Osteocyte (in vitro differentiated cells): Measurements from ENCODE around the gene NME4. TPM values are rescaled to one million over a fixed set of nuclear protein-coding genes. Genes with fewer than 3 reads are reported as not detected.
A peak's percentile ranks its signal among the peaks of the same experiment; 100 is the strongest.

Experiments
- DNase-seq: peaks from one replicate; pipeline ENCODE4 v3.0.0; 2021; ENCODE audit warnings: mixed read lengths; ENCODE audit not compliant: unreplicated experiment; ENCODE audit errors: extremely low spot score
- H3K27ac Mint-ChIP-seq: one replicate; pipeline ENCODE4 v1.8.0; 2021; ENCODE audit warnings: mild to moderate bottlenecking, mixed read lengths; ENCODE audit not compliant: unreplicated experiment
- H3K27me3 Mint-ChIP-seq: one replicate; pipeline ENCODE4 v1.8.0; 2021; ENCODE audit warnings: mixed read lengths; ENCODE audit not compliant: unreplicated experiment
- H3K36me3 Mint-ChIP-seq: one replicate; pipeline ENCODE4 v1.8.0; 2021; ENCODE audit warnings: mixed read lengths; ENCODE audit not compliant: unreplicated experiment
- H3K4me1 Mint-ChIP-seq: one replicate; pipeline ENCODE4 v1.8.0; 2021; ENCODE audit warnings: mixed read lengths; ENCODE audit not compliant: unreplicated experiment
- H3K4me3 Mint-ChIP-seq: one replicate; pipeline ENCODE4 v1.8.0; 2021; ENCODE audit warnings: mild to moderate bottlenecking, moderate library complexity, mixed read lengths; ENCODE audit not compliant: unreplicated experiment
- H3K9me3 Mint-ChIP-seq: one replicate; pipeline ENCODE4 v1.8.0; 2021; ENCODE audit warnings: mixed read lengths; ENCODE audit not compliant: unreplicated experiment
- total RNA-seq: library from RNA; stranded (reverse); gene quantifications from 2 replicates; pipeline ENCODE4 v1.2.1, GENCODE V29; 2021
- TF ChIP-seq, protein P1 (sequence below): fragments of 200-600 bp; sonication (generic); IDR thresholded peaks from 2 replicates; pipeline ENCODE4 v1.5.0; 2021; ENCODE audit warnings: antibody characterized with exemption, mild to moderate bottlenecking, moderate library complexity

Gene NME4
- total RNA-seq, 1 donor from 2014 or later = 148 TPM

DNA sequence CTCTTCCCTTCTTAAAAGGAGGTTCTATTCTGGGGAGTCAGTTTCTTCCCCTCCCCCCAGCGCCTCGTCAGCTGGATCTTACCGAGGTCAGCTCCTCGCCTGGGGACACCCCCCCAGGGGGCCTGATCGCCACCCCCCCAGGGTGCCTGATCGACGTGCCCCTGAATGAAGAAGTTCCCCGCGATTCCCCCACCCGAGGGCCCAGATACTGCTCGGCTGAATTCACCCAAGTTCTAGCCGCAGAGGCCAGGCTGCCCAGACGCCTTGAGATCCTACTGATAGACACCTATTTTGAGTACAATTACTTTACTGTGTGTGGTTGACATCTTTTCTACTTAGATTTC lies 29.9 kb downstream of the NME4 start:
- Mint-ChIP-seq H3K27me3 (no peaks in the 10 kb centered on the region), H3K36me3 (peaks cover 7% of the 10 kb centered on the region), H3K4me3 (peak overlapping the region; percentile 75), H3K9me3 (no peaks in the 10 kb centered on the region), H3K27ac (peak overlapping the region; percentile 23), H3K4me1 (peaks cover 44% of the 10 kb centered on the region)
- TF ChIP-seq, protein P1, sequence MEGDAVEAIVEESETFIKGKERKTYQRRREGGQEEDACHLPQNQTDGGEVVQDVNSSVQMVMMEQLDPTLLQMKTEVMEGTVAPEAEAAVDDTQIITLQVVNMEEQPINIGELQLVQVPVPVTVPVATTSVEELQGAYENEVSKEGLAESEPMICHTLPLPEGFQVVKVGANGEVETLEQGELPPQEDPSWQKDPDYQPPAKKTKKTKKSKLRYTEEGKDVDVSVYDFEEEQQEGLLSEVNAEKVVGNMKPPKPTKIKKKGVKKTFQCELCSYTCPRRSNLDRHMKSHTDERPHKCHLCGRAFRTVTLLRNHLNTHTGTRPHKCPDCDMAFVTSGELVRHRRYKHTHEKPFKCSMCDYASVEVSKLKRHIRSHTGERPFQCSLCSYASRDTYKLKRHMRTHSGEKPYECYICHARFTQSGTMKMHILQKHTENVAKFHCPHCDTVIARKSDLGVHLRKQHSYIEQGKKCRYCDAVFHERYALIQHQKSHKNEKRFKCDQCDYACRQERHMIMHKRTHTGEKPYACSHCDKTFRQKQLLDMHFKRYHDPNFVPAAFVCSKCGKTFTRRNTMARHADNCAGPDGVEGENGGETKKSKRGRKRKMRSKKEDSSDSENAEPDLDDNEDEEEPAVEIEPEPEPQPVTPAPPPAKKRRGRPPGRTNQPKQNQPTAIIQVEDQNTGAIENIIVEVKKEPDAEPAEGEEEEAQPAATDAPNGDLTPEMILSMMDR = no peak
- no peak for DNase-seq

DNA sequence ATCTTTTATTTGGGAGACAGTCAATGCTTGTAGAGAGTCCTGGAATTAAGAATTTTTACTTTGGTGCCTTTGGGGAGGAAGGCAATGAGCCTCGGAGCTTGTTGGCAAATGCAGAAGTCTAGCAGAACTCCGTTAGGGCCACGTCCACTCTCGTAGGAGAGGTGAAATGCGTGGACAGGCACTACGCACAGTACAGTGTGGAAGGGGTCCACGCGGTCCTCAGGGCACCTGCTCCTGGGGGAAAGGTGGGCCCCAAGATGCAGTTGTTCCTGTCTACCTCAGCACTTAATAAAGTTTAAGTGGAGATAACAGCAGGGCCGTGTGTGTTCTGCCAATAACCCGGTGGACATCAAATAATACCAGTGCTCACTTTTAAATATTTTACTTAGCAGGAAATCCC lies 30.3 kb downstream of the NME4 start:
- peaks cover 7% of the 10 kb centered on the region for H3K36me3 Mint-ChIP-seq
- TF ChIP-seq, protein P1 = no peak
- peak overlapping the region; percentile 23 for H3K27ac Mint-ChIP-seq
- no peaks in the 10 kb centered on the region for H3K9me3 Mint-ChIP-seq
- peaks cover 44% of the 10 kb centered on the region for H3K4me1 Mint-ChIP-seq
- DNase-seq = no peak
- no peaks in the 10 kb centered on the region for H3K27me3 Mint-ChIP-seq
- peak overlapping the region; percentile 75 for H3K4me3 Mint-ChIP-seq

DNA sequence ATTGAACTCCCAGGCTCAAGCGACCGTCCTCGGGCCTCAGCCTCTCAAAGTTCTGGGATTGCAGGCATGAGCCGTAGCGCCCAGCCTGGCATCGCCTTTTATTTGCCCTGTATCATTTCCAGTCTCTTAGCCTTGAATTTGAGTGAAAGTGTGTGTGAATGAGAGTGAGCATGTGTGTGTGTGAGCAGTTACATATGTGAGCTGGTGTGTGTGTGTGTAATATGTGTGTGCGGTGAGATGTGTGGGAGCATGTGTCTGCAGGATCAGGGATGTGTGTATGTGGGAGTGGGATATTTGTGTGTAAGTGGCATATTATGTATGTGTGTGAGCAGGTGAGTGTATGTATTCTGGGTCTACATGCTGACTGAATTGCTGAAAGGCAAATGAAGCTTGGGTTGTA lies 33.9 kb downstream of the NME4 start:
- Mint-ChIP-seq H3K27ac (no peak overlapping the region), H3K9me3 (no peaks in the 10 kb centered on the region), H3K4me3 (no peak overlapping the region), H3K36me3 (peaks cover 9% of the 10 kb centered on the region), H3K4me1 (peaks cover 30% of the 10 kb centered on the region), H3K27me3 (no peaks in the 10 kb centered on the region)
- TF ChIP-seq, protein P1 = no peak
- no peak for DNase-seq

DNA sequence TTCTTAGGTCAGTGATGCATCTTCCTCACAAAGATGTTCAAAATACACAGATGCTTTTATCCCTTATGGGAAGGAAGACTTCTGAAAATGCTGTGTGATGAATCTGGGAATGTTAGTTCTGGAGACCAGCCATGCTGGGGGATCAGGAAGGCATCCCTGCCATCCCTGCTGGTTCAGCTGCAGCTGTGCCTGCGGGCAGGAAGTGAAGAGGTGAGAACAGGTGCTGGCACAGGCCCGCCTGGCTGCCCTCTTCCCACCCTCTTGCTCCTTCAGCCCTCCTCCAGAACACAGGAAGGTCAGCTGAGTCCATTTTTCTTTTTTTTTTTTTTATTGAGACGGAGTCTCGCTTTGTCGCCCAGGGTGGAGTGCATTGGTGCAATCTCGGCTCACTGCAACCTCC lies 43.6 kb downstream of the NME4 start:
- H3K4me3 Mint-ChIP-seq = no peak overlapping the region
- peaks cover 29% of the 10 kb centered on the region for H3K4me1 Mint-ChIP-seq
- H3K9me3 Mint-ChIP-seq = no peaks in the 10 kb centered on the region
- no peak for DNase-seq
- no peaks in the 10 kb centered on the region for H3K27me3 Mint-ChIP-seq
- peaks cover 8% of the 10 kb centered on the region for H3K36me3 Mint-ChIP-seq
- peak overlapping the region; percentile 47 for H3K27ac Mint-ChIP-seq
- TF ChIP-seq, protein P1 = no peak

DNA sequence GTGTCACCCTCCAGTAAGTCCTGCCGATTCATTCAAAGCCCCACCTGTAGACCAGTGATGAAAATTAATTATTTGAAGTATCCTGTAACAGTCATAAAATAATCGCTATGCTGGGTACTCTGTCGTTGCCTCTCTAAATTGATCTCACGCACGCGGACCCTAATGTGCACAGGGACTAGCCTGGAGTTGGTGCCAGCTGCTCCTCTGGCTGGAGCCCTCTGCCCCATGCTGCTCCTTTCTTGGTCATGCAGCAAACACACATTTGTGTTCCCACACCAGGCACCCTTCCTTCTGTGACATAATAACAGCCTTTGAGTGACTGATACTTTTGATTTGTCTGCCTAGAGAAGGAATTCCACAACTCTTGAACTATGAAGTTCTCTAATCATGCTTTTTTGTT lies 44.4 kb downstream of the NME4 start:
- no peak overlapping the region for H3K4me3 Mint-ChIP-seq

More for the DNA sequence above, 44.4 kb downstream of the NME4 start:
- Mint-ChIP-seq H3K27me3 (no peaks in the 10 kb centered on the region), H3K36me3 (peaks cover 8% of the 10 kb centered on the region), H3K4me1 (peaks cover 28% of the 10 kb centered on the region), H3K27ac (no peak overlapping the region), H3K9me3 (no peaks in the 10 kb centered on the region)
- TF ChIP-seq, protein P1 = no peak
- DNase-seq = no peak
